CD1c-positive myeloid dendritic cell (primary cell): ENCODE measurements around the gene DSCAML1.

ENCODE experiments used
- DNase-seq: peaks from one replicate; pipeline ENCODE4 v3.0.0-alpha.2; 2016; ENCODE audit errors: extremely low spot score

The DSCAML1 gene

GRCh38 chr11:117693344-117693743 lies 103.7 kb downstream of the DSCAML1 start:
- no peak for DNase-seq

DNA sequence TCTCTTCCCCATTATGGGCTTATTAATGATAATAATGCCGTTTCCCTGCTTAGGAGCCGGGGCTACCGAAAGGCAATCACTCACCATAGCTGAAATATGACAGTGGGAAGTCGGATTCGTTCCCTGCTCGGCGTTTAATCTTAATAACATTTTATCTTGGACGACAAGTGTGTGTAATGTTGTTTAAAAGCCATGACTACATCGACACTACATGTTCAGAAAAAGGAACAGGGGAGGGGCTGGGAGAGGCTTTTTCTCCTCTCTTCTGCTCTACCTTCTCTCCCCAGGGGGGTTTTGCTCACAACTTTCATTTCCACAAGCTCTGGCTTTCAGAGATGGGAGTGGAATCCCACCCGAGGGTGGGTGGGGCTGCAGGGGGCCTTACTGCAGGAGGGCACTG lies 105.5 kb downstream of the DSCAML1 start:
- no peak for DNase-seq

DNA sequence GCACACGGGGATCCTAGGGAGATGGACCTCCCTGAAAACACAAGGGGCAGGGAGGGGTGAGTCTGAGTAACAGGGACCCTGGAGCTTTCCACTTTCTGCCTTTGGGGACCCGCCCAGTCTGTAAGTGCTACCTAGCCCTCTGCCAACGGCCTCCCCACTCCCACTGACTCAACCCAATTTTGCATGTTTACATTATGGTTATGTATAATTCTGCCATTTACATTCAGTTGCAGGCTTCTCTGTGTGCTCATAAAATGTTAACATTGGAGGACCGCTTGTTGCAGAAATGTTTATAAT lies 105.8 kb downstream of the DSCAML1 start:
- no peak for DNase-seq

DNA sequence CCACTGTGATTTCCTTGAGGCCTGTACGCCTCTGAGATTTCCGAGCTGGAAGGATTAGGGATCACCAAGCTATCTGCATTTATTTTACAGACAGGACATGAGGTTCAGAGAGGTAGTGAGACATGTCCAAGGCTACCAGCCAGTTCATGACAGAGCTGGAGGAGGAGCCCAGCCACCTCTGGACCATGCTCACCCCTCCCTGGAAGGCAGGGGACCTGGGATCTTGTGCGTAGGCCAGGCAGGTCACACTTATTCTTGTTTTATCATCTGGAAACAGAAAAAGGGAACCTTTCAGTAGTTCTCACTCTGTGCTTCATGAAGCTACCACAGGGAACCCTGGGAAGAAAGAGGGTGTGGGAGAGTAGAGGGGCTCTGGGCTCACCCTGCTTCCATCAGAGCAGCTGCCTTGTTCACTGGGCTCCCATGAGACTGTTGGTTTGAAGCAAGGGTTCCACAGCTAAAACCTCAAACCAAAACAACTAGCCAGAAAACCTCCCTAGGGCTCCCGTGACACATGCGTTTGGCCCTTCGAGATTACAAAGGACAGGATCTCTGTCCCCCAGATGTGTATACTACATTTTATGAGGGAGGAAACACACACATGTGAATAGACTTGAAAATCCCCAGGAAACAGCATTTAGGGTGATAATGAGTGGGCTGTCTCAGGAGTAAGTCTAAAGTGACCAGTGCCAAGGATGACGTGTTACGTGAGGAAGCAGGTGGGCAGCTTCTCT lies 106.4 kb downstream of the DSCAML1 start:
- no peak for DNase-seq

DNA sequence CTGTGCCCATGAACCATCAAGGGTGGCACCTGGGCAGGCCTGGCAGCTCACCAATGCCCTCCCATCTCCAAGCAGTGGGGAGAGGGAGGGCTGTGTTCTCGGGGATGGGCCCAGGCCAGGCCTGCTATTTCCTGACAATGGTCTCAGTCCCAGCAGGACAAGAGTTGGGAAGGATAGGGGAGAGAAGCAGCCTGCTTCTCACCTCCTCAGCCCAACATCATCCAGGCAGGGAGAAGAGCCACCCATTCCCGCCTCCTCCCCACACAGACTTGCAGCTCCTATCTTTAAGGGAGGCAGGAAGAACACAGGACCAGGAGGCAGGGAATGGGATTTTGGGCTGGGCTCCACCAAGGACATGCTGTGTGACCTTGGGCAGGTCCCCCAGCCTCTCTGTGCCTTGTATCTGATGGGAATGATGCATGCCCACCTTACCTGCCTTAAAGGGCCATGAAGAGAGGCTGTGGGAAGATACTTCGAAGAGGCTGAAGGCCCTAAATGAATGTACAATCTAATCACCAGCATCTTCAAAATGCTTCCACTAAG lies 108.7 kb downstream of the DSCAML1 start:
- DNase-seq: no peak

GRCh38 chr11:117687776-117688175 lies 109.2 kb downstream of the DSCAML1 start:
- DNase-seq: no peak

- DNase-seq: no peak
Observed at GRCh38 chr11:117686711-117687110, 110.3 kb downstream of the DSCAML1 start.

DNA sequence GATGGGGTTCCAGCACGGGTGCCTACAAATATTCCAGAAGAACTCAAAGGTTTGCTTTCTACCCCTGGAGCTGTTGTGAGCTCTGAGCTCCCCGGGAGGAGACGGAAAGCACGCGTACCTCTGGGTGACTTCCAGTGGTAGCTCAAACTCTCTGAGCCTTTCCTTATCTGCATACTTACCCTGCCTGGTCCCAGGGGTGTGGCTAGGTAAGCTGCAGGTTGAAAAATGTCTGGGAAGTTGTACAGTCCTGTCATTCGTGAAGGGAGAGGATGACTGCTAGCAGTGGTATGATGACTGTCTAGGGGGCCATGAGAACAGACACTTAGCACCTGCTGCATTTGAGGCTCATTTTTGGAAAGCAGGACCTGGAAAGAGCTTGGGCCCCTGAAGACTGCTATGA lies 111.5 kb downstream of the DSCAML1 start:
- no peak for DNase-seq

DNA sequence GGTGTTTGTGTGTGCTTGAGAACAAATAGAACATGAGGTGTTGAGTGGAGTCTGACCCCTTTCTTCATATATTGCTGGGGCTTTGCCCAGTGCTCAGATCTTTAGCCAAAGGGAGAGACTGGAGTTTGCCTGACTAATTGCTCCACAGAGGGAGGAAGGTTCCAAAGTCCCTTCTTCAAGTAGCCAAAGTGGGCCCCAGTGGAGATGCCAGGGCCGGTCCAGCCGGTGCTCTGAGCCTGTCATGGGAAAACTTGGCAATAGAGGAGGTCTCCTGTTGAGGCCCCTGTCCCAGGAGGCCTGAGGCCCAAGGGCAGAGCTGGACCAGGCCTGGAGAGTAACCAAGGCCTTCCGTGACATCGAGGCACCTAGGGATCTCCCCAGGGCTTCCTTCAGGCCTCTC lies 112.3 kb downstream of the DSCAML1 start:
- no peak for DNase-seq

DNA sequence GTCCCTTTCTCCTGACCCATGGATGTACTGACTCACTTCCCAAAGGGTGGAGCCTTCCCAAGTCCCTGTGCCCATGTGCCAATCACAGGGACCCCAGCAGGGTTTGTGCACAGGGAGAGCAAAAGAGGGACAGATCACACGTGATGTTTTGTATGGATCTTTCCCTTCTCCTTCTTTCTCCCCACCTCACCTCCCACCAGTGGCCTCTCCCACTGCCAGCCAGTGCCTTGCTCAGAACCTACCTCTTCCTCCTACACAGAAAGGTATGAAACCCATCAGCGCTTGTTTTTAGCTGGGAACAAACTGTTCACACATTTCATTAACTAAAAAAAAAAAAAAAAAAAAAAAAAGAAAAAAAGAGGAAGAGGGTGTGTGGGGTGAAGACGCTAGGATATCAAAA lies 112.9 kb downstream of the DSCAML1 start:
- DNase-seq: no peak

DNA sequence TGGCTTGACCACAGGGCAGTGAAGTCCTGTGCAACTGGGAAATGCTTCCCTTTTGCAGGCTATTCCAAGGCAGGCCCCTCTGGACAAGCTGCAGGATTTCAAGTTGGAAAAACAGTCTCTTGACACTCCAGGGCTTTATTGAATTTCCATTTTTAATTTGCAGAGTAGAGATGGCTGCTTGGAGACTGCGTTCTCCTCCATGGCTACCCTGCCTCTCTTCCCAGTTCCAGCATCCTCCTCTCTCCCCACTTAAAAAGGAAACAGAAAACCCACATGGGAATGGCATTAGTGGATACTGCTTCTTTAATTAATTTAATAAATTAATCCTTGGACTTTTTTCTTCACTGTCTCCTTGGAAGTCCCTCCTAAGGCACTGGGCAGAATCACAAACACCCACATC lies 115.6 kb downstream of the DSCAML1 start:
- DNase-seq: no peak

- DNase-seq: no peak
Observed at GRCh38 chr11:117679461-117679860, 117.6 kb downstream of the DSCAML1 start.

GRCh38 chr11:117678658-117679406 lies 118.2 kb downstream of the DSCAML1 start:
- DNase-seq: no peak

DNA sequence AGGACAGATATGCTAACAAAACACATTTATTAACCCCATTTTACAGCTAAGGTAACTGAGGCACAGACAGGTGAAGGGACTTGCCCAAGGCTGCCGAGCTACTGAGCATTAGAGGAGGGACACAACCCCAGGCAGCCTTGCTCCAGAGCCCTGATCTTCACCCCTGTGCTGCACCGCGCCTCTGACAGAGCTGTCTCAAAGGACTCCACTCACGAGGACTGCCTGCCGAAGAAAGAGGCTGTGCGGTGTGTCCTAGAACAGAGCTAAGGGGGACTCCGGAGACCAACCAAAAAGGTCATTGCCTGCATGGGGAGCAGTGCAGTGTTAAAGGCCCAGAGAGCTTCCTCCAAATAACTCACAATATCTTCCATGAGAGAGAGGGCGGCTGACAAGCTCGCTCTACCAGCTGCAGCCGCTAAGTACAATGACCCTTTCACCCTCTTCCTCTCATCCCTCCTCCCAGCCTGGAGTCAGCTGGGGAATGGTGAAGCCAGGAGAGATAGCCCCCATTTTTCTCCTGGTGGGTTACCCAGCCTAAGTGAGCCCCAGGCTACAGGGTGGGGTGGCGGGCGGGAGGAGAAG lies 119.2 kb downstream of the DSCAML1 start:
- DNase-seq: no peak

- no peak for DNase-seq
Observed at GRCh38 chr11:117676501-117676900, 120.5 kb downstream of the DSCAML1 start.

- no peak for DNase-seq
Observed at GRCh38 chr11:117673602-117674001, 123.4 kb downstream of the DSCAML1 start.

- DNase-seq: no peak
Observed at GRCh38 chr11:117671370-117671769, 125.6 kb downstream of the DSCAML1 start.

DNA sequence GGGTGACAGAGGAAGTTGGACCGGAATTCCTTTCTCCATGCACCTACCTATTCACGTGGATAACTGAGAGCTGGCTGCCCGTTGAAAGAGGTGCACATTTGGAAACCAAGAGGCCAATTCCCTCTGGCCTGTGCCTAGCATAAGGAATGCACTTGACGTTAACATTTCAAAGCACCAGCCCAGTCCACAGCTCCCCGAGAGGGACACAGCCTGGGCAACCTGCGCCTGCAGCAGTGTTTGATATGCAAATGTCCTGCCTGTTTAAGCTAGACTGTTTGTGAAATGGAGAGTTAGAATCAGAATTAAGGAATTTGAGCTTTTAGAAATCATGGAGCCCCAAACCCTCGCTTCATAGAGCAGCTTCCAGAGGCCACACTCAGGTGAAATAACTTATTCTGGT lies 126.1 kb downstream of the DSCAML1 start:
- DNase-seq: no peak

DNA sequence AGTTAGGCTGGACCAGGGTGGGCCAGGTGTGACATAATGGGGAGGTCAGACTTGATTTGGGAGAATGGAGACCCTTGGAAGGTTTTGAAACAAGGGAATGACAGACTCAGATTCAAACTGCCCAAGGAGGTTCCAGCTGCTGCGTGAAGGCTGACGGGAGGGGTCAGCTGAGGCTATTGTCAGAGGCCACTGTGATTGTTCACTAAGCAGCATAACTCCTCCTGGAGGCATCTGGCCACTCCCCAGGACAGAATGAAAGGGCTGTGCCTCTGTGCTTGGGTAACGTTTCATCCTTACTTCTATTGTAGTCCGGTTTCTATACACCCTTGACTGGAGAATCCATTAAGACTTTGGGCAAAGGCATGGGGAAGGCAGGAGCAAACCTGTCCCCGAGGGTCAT lies 126.6 kb downstream of the DSCAML1 start:
- DNase-seq: no peak

GRCh38 chr11:117669616-117670015 lies 127.4 kb downstream of the DSCAML1 start:
- DNase-seq: no peak

- no peak for DNase-seq
Observed at GRCh38 chr11:117669062-117669461, 128.0 kb downstream of the DSCAML1 start.

GRCh38 chr11:117668321-117668751 lies 128.7 kb downstream of the DSCAML1 start:
- no peak for DNase-seq

DNA sequence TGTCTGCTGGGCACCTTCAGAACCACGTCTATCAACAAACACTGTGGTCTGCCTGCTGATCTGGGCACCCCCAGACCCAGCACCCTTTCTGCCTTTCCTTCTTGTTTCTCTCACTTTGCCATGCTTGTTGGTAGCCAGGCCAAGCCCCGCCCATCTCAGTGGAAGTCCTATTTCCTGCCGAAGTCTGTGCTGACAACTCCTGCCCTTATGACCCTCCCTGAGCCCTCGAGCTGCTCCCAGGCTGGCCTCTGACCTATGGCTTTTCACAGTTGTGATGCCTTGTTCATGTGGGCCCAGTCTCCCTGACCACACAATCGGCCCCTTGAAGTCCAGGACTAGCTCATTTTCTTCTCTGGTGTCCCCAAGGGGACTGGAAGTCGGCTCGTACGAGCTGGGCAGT lies 132.1 kb downstream of the DSCAML1 start:
- no peak for DNase-seq
